Superior temporal gyrus (tissue), 1 donor: ENCODE data around the gene CD82.

Experiments used
- DNase-seq: peaks from one replicate; pipeline ENCODE4 v3.0.0-alpha.2; 2016; ENCODE audit errors: extremely low spot score

CD82 gene

DNA sequence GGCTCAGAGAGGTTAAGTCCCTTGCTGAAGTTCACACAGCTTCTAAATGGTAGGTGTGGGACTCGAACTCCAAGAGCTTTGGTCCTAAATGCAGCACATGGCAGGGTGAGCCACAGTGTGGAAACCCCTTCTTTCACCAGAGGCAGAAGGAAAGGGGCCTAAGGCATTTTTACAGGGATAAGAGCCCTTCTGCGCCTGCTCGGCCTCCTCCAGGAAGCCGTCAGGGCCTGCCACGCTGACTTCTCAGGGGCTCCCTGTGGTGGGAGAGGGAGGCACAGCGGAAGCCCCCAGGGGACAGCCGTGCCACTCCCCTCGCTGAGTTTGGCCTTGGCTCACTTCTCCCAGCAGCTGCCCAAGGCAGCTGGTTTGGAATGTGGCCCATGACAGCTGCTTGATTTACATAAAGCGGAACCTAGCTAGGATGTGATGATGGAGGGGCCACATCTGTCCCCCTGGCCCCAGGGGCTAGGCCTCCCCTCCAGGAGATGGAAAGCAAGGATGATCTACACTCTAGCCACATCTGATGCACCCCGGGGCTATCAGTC is 35.4 kb downstream of the CD82 start:
- no peak for DNase-seq

DNA sequence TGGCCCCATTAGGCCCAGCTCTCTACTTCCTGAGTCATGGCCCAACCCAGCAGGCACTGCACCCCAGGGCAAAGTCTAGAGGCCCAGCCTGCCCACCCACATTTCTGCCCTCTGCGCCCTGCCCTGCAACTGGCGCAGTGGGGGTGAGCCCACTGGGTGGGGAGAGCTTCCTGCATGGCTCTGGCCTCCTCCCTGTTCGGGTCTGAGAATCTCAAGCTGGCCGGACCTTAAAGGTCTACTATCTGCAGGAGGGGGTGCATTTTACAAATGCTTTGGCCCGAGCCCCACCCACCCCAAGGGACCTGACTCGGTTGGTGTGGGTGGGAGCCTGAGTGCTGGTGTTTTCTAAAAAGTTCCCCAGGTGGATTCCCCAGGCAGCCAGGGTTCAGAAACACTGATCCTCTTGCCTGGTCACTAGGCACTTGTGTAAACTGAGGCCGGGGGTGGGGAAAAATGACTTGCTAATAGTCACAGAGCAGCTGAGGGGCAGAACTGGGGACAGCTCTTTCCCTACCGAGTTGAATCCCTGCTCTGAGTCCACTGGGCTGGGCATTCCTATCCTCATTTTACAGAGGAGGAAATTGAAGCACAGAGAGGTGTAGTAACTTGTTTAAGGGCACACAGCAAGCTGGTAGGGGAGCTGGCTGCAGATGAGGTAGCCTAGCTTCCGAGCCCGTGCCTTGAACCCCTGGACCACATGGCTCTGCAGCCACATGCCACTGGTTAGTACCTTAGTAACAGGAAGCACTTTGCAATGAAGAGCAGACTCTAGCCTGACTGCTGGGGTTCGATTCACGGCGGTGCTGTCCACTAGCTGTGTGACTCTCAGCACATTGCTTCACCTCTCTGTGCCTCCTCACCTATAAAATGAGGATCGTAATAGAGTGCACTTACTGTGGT is 36.3 kb downstream of the CD82 start:
- no peak for DNase-seq

DNA sequence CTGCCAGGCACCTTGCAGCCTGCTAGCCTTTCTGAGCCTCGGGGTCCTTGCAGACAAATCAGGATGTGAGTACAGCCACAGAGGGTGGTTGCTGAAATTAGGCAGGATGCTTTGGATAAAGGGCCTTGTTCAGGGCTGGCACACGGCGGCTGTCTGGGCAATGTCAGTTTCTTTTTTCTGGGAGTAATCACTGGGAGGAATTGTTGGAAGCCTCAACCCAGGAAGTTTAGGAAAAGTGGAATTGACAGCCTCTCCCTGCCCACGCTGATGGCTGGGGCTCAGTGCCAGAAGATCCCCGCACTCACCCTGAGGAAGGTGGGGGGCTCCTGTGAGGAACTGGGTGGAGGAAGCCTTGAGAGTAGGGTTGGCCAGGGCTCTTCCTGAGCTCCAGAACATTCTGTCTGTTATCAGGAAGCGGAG is 37.4 kb downstream of the CD82 start:
- DNase-seq, result no peak

DNA sequence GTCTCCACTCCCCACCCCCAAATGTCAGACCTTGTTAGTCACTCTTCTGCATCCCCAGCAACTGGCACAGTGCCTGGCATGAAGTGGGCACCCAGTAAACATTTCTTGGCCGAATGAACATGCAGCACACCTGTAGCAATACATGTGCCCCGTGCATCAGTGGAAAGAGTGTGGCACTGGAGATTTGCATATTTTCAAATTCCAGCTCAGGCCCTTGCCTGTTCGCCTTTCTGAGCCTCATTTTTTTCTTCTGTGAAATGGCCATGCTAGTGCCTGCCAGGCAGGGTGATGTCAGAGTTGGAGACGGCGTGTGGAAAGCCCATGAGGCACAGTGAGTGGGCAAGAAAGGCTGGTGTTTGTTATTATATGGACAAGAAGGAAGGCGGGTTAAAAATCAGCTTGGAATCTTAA is 38.7 kb downstream of the CD82 start:
- DNase-seq, result no peak

DNA sequence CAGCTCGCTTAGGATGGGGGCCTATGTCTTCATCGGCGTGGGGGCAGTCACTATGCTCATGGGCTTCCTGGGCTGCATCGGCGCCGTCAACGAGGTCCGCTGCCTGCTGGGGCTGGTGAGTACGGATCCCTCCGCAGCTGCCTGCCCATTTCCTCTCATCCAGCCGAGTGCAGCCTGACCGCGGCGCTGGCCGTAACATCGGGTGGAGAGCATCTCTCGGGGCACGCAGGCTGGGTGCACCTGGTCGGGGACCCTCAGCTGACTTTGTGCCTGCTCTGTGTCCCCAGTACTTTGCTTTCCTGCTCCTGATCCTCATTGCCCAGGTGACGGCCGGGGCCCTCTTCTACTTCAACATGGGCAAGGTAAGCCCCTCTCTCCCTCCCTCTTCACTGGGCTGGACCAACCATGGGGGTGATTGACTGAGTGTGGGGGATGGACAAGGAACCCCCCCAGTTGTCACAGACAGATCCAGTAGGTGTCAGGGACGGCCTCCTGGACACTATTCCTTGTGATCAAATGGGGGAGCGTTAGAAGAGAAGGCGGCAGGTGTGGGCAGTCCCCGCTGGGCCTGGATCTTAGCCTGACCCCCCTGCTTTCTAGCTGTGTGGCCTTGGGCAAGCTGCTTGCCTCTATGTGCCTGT is 39.7 kb downstream of the CD82 start:
- DNase-seq, result no peak

DNA sequence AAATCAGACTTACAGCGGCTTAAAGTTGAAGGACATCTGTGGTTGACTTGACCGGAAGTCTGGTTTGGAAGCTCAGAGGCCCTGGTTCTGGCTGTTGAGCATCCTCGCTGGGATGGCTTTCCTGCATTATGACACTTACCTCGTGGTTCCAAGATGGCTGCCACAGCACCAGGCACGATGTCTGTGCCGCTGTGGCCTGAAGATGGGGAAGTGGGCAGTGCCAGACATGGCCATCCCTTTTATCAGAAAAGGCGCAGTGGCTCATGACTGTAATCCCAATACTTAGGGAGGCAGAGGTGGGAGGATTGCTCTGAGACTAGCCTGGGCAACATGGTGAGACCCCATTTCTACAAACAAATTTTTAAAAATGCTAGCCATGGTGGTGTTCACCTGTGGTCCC is 40.5 kb downstream of the CD82 start:
- no peak for DNase-seq

DNA sequence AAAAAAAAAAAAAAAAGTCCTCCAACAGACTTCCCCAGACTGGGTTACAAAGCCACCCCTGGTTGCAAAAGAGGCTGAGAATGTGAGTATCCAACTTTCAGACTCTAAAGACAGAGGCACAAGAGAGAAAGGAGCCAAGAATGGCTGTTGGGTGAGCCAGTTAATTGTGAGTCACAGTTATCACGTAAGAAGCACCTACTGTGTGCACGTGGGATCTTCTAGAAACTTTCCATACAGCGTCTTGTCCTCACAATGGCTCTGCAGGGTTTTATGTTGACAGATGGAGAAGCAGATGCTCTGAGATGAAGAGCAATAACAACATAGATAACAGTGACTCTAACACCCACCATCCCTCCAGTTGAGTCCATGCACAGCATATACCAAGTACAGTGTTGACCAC is 41.0 kb downstream of the CD82 start:
- DNase-seq, result no peak

DNA sequence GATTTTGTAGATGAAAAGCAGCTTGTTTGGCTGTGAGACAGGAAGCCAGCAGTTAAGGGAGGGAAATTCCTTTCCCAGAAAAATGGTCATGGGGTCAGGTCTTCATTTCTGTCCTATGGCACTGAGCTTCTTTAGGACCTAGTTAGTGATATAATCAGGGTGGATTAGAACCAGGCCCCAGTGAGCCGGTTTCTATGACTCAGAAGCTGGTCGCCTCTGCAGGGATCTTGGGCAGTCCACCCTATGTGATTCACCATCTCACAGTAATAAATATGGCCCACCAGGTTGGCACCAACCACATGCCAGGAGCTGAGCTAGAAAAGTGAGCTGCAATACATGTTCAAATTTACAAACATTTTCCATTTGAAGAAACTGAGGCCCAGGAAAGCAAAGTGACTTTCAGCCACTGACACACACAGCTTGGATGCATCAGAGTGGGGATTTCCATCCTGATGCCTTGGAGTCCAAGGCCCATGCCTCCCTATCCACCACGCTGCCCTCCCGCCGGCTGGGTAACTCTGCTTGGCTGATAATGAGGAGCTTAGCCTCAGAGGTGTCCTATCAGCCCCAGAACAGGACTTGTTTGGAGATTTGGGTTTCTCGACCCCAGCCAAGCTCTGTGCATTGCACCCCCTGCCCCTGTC is 42.0 kb downstream of the CD82 start:
- DNase-seq, result no peak

DNA sequence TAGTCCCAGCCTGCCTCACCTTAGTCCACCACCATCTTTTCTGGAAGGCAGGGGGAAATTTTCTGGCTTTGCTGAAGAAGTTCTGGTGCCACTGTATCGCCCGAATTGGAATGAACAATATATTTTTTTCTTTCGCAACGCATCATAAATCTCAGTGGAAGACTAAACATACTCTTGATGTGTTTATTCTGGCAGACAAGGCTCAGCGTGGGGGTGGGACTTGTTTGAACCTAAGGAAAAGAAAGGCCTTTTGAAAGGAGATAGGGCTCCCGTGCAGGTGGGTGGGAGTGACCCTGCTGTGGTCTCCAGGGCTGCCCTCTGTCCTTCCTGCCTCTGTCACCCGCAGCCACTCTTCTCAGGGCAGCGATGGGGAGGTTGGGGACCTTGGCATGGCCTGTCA is 42.5 kb downstream of the CD82 start:
- no peak for DNase-seq

DNA sequence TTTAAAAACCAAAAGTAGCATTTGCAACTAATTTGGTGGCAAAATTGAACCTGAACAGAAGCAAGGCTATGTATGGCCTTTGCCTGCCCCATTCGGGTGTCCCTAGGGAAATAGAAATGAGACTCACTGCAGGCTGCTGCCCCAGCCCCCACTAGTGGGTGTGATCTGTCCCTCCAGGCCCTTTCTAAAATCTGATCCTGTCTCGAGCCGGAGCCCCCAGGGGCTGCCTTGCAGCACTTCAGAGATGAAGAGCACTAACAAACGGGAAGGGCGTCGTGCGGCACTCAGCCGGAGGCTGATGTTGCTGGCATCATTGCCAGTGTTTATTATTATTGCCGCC is 43.2 kb downstream of the CD82 start:
- no peak for DNase-seq

DNA sequence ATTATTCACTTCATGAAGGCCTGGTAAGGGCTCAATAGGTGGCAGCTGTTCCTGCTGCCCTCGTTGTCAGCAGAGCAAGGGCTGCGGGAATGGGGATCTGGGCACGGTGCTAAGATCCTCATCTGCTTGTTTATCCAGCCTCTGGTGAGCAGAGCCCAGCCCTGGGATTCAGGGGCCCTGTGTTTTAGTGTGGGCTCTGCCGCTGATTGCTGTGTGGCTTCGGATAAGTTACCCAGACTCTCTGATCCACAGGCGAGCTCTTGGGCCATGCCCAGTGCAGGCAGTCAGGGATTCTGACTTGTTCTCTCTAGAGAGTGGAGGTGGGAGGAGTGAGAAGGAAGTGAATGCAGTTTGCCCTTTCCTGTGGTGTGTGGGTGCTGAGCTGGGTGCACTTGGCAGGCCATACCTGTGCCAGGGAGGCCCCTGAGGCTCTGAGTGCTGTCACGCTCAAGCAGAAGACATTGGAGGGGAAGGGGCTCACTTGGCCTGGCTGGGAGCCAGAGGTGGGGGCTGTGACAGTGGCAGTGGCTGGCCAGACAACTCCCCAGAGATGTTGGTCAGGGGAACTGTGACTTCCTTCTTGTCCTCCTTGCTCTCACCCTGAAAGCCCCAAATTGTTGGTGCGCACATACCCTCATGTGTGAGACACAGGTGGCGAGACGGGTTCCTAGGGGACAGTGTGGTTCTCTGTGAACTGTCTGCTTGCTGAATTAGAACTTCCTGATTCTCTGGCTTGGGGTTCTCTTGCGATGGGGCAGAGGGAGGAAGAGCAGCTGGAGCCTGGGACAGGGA is 43.7 kb downstream of the CD82 start:
- DNase-seq, result no peak

DNA sequence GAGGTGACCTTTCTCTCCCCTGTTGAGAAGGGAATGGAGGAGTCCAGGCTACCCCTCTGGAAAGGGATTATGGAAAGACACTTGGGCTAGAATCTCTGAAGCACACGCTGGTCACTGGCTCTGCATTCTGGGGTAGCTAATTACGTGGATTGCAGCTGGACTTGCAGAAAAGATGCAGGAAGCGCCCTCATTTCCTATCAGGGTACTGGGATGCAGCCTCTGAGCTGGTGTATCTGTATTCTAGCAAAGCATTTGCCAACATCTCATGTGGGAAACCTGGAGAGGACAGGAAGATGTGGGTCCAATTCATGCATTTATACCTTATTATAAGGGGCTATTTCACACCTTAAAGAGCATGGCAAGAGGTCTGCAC is 44.3 kb downstream of the CD82 start:
- no peak for DNase-seq

DNA sequence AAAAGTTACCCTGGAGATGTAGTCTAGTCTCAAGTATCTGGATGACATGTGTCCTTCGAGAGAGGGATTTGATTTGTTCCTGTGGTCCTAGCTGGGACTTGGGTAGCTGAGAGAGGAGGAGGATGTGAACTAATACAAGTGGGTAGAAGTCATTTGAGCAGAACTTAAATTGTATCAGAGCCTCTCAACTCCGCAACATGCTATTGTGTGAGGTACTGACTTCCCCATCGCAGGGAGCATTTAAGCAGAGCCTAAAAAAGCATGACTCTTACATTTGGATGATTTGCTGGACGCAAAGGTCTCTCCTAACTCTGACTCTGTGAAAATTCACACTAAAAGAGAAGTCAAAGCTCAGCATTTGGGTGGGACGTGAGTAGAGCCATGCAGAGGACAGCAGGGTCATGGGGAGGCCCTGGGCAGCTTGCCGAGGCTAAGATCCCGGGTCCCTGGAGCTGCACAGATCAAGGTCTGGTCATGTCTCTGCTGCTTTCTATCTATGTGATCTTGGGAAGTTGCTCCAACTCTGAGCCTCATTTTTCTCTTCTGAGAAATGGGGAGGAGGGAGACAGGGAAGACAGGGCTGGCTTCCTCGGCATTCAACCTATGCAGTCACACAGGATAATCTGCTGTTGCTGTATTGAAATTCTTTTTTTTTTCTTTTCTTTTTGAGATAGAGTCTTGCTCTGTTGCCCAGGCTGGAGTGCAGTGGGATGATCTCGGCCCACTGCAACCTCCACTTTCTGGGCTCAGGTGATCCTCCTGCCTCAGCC is 44.9 kb downstream of the CD82 start:
- no peak for DNase-seq

DNA sequence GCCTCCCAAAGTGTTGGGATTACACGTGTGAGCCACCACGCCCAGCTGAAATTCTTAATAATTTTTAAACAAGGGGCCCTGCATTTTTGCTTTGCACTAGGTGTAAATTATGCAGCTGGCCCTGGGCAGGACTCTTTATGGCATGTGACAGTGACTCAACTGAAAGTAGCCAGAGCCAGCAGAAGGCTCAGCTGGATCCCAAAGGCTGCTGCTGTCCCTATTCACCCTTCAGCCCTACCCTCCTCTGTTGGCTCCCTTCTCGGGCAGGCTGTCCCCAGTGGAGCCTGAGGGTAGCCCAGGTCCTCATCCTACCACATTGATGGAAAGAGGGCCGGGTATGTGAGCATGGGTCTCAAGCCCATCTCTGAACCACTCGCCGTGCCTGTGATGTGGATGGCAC is 45.6 kb downstream of the CD82 start:
- no peak for DNase-seq

DNA sequence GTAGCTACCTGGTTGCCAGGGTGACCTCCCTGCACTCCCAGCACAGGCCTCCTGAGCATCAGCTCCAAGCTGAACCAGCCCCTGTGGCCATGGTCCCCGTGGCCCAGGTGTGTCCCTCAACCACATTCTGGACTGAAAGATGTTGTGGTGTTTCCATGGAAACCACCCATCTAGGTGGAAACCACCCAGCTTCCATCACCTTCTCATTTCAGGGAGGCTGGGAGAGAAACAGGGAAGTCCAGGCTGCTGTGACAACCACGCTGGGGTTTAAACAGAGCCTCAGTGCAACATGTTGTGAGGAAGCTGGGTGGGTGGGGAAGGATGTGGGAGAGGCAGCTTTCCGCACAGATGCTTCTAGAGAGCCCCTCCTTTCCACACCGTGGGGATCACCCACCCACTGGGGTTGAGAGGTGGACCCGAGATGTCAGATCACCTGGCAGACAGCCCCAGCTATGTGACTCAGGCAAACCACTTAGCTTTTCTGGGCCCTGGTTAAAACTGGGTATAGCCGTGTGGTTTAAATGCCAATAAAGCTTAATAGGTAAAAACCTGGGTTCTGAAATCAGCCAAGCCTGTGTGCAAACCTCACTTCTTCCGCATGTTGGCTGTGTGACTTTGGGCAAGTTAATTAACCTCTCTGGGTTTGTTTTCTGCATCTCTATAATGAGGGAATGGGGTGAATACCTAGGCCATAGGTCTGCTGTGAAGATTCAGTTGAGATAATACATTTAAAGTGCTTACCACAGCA is 46.4 kb downstream of the CD82 start:
- DNase-seq, result no peak

DNA sequence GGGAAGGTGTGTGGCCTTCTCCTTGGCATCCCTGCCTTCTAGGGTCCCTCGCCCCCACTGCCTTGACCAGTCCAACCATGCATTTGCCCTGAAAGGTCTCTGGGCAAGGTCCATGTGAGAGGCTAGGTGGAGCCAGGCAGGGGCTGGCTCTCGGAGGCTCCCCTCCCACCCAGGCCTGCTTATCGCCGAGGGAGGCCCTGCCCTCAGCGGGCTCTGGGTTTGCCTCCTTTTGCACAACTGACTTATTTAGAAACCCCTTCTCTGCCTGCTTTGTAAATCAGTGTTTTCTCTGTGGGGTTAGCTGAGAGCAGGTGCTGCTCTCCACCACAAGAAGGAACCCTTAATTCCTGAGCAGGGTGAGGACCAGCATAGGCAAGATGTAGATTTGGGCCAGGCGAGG is 47.7 kb downstream of the CD82 start:
- DNase-seq, result no peak

DNA sequence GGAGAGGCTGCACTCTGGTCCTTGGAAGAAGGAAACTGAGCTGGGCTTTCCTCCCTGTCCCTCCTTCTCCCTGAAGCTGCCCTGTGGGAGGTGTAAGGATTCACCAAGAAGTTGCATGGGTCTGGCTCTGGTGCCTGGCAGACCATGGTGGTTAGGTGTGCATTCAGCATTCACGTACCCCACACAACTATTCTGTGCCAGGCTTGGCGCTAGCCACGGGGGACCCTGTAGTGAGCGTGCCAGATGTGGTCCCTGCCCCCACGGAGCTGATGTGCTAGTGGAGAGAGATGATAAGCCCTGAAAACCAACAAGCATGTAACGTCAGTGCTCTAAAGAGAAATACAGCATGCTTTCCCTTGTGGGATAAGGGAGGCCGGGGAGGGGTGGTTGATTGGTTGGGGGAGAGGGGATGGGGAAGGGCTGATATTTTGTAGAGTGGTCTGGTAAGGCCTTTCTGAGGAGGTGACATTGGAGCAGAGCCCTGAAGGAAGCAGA is 48.9 kb downstream of the CD82 start:
- no peak for DNase-seq

DNA sequence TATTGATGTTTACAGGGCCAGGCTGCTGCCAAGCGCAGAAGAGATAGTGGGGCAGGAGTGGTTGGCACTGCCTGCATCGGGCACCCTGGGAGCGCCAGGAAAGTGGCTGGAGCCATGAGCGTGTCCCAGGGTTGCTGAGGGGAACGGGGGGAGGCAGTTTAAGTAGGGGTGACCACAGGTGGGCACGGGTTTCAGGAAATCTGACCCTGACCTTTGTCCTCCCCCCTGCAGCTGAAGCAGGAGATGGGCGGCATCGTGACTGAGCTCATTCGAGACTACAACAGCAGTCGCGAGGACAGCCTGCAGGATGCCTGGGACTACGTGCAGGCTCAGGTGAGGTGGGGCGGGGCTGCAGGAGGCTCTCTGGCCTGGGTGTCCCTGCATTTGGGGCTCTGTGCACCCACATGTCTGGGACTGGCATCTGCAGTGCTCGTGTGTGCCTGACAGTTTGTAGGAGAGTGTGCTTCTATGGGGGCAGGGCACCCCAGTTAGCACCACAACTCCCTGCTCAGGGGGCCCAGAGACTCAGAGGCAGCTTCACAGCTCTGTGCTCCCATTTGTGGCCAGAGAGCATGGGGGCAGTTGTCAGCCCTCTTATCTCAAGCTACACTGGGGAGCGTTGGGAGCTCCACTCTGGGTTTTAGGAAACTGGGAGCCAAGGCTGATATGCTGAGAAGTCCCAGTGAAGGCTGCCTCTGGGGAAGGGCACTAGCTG is 49.7 kb downstream of the CD82 start:
- no peak for DNase-seq

DNA sequence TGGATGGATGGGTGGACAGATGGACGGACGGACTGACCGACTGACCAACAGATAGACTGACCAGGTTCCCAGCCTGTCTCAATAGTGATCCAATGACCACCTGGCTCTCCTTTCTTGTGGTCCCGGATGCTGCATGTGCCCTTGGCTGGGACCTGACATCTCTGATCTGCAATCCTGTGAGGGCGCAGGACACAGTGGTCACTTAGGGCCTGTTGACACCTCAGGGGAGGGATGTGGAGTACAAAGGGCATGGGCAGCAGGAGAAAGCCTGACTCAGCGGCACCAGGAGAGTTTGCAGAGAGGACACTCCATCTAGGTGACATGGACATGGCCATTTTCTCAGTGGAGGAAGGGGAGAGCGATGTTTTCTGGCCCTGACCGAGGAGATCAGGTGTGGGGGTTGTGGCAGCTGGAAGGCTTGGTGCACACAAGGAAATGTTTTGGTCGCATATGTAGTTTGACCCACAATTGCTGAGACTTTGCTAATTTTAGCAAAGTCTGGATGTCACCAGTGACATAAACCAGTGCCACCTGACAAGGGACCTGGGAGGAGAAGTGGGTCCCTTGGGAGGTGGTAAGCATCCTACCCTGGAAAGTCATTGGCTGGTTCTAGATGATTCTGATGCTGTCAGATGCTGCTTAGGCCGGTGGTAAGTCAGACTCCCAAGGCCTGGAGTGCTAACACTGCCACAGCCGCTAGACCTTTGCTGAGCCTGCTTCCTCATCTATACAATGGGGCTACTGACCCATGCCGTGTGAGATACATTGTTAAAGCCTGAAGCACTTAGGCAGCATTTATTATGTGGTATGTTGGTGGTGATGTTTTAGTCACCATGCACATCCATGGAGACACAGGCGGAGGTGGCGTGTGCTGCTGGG is 50.7 kb downstream of the CD82 start:
- DNase-seq, result no peak
